HG03432 (cell line): Measurements from ENCODE around the gene TMCO6.
A peak's percentile ranks its signal among the peaks of the same experiment; 100 is the strongest.
"Not testable (repeated sequence)": the region's sequence is repeated elsewhere in the genome, so short reads cannot be mapped to it uniquely, and the experiment has no call there.

ENCODE experiments used
- ATAC-seq: cut with Tn5 transposase; IDR thresholded peaks from one replicate; pipeline ENCODE4 v1.9.1; 2021; ENCODE audit warnings: mild to moderate bottlenecking, moderate library complexity; ENCODE audit not compliant: unreplicated experiment

Gene TMCO6

DNA sequence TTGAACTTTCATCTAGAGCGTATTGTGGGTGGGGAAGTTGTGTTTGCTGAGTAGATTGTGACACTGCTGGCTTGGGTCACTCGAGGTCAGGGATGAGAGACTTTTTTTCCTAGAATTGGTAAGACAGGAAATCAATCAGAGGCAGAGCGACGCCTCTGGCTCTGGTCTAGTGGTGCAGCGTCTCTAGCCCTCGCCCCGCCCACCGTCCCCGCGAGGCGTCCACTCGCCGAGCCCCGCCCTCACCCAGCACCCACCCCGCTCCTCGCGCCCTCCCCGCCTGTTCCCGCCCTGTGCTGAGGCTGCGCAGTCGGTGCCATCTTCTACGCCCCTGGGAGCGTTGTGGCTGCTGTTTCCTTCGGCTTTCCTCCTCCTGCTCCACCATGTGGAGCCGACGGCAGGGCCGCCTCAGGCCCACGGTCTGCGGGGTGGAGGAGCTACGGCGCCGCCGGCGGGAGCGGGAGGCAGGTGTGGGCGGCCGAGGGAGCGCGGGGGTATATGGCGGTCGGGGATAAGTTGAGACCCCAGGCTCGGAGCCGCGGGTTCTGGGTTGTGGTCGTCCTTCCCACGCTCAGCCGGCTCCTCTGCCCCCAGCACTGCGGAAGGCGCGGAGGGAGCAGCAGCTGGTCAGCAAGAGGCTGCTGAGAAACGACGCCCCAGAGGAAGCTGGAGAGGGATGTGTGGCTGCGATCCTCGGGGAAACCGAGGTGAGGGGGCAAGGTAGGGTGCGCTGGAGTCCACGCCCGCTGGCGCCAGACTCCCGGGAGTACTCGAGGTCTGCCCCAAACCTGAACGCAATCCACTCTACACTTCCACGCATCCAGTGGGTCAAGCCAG, at the start of gene TMCO6:
TMCO6 (plus strand) TSS at position 304 of the 834 bp plus-strand sequence; CDS start at position 381, 77 bp downstream.
- peak; percentile 96 for ATAC-seq

DNA sequence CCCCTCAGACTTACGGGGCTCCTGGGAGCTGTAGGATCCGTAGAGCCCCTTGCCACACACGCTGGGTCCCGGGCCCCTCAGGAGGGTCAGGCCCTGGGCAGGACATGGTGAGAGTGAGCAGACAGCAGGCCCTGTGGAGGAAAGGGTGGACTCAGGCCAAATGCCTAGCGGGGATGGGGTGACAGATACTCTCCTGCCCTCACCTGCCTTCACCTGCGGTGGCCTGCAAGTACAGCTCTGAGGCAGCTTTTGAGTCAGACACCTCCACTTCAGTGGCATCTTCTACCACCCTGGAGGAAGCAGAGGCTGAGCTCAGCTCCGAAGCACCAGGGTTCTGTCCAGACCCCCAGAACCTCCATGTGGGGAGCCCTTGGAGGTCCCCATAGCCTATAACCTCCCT, 48.4 kb upstream of the TMCO6 start:
- ATAC-seq = no peak

DNA sequence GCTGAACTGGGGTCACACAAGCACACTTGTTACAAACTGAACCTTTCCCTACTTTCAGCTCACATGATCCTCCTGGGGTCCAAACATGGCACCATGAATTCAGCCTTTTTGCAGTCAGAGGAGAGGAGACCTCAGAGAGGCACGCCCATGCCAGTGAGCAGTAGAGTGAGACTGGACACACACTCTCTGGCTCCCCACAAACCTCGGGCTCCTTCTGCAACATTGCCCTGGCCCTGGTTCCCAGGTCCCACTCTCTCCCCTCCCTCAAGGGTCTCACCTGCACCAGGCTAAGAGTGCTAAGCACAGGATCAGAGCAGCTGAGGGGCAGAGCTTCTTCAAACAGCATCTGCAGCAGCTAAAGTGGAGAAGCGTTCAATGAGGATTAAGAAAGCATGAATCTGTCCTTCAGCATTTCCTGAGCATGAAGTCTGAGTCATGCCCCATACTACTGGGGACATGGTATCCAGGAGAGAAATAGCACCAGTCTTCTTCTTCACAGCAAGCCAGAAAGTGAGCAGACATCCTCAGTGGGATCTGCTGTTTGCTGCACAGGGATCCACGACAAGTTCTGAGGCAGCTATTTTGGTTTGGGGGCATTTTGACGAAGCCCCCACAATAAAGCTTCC, 47.4 kb upstream of the TMCO6 start:
- no peak for ATAC-seq

DNA sequence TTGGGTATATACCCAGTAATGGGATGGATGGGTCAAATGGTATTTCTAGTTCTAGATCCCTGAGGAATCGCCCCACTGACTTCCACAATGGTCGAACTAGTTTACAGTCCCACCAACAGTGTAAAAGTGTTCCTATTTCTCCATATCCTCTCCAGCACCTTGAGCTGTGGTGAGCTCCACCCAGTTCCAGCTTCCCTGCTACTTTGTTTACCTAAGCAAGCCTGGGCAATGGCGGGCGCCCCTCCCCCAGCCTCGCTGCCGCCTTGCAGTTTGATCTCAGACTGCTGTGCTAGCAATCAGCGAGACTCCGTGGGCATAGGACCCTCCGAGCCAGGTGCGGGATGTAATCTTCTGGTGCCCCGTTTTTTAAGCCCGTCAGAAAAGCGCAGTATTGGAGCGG, 46.2 kb upstream of the TMCO6 start:
- not testable (repeated sequence) for ATAC-seq

DNA sequence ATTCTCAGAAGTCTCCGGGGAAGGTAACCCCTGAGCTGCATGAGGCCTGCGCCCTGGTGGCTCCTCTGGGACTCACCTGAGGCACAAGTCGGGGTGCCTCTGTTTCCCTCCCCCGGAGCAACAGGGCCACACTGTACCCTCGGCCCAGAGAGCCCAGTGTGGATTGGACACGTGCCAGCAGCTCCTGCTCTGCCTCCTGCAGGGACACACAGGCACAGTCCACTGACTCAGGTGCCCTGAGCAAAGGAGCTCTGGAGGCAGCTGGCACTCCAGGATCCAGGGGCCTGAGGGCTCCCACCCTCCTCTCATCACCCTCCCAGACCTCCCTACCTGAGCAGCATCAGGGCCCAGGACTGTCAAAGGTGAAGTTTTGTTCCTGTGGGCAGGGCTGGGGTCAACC, 45.1 kb upstream of the TMCO6 start:
- no peak for ATAC-seq

DNA sequence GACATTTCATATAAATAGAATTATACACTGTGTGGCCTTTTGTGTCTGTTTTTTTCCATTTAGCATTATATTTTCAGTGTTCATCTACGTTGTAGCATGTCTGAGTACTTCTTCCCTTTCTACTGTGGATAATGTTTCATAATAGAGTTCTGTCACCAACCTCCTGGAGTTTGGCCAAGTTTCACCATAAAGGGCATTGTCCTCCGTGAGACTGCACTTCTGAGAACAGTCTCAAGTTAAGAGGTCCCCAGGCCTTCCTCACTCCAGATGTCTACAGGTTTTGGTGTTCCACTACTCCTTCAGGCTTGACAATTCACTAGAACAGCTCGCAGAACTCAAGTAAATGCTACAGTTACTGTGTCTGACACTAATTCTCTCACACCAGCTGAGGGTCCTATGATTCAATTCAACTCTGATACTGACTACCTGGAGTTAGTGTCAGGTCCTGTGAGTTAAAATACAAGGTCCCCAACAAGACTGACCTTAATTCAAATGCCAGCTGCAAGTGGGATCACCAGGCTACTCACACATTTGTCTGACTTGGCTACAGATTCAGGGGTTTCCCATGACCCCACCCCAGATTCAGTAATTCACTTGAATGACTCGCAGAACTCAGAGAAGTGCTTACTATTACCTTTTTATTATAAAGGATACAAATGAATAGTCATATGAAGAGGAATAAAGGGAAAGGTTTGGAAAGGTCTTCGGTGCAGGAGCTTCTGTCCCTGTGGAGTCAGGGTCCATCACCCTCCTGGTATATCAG, 43.5 kb upstream of the TMCO6 start:
- no peak for ATAC-seq

DNA sequence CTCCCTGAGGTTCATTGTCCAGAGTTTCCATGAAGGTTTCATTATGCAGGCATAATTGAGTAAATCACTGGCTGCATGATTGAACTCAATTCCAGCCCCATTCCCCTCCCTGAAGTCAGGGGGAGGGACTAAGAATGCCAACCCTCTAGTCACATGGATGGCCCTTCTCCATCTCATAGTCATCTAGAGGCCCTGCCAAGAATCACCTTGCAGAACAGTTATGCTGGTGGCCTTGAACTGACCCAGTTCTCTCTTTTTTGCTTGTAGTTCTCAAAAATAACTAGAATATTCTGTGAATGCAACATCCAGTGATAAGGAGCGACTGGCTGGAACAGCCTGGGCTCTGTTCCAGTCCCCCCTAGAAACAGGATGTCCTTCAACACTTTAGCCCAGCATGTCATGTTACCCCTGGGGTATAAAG, 42.9 kb upstream of the TMCO6 start:
- no peak for ATAC-seq

DNA sequence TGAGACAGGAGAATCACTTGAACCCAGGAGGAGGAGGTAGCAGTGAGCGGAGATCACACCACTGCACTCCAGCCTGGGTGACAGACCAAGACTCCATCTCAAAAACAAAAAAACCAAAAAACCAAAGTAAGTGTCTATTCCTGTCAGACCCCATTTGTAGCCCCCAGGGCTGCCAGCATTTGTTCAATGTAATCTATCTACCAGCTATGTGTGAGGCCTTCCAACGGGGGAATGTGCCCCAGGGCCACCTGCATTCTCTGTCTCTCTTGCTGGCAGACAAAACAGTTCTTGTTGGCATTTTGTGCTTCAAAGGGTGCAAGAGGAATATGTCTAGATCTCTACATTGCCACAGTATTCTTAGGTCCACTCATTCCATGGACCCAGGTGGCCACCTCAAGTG, 40.4 kb upstream of the TMCO6 start:
- ATAC-seq = no peak

DNA sequence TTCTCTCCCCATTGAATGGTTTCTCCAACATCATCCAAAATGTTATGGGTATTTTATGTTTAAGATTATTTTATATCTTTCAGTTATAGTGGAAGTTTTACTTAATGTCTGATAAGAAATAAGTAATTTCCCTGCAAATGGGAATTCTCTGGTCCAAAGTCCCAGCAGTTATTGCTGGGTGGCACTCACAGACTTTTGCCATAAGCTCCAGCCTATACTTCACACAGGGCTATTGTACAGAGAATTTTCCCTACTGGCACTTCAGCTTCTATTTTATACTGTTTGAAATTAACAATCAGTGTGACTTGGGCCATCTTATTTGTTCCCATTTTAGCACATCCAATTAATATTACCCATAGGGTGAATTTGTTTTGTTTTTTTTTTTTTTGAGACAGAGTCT, 39.2 kb upstream of the TMCO6 start:
- ATAC-seq = no peak

DNA sequence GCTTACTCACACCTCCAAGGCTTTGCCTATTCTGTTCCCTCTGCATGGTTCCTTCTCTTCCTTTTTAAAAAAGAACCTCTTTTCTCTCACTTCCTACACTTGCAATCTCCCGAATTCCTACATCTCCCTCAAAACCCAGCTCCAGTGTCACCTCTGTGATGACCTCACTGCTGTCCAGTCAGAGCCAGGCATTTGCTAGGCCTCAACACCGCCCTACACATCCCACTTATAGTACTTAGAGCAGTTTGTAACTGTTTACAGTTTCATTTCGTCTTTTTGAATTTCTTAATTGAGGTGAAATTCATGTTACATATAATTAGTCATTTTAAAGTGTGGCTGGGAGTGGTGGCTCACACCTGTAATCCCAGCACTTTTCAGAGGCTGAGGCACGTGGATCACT, 37.1 kb upstream of the TMCO6 start:
- no peak for ATAC-seq

DNA sequence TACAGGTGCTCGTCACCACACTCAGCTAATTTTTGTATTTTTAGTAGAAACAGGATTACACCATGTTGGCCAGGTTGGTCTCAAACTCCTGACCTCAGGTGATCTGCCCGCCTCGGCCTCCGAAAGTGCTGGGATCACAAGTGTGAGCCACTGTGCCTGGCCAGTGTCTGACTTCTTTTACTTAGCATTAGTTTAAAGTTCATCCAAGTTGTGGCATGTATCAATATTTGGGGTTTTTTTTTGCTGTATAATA, 35.9 kb upstream of the TMCO6 start:
- not testable (repeated sequence) for ATAC-seq

DNA sequence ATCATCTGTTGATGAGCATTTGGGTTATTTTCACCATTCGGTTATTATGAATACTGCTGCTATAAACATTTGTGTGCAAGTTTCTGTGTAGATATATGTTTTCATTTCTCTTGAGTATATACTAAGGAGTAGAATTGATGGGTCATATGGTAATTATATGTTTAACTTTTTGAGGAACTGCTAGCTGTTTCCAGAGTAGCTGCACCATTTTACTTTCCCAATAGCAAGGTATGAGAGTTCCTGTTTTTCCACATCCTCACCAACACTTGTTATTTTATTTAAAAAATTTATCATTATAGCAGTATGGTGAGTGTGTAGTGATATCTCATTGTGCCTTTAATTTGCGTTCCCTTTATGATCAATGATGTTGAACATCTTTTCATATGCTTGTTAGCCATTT, 35.5 kb upstream of the TMCO6 start:
- no peak for ATAC-seq

DNA sequence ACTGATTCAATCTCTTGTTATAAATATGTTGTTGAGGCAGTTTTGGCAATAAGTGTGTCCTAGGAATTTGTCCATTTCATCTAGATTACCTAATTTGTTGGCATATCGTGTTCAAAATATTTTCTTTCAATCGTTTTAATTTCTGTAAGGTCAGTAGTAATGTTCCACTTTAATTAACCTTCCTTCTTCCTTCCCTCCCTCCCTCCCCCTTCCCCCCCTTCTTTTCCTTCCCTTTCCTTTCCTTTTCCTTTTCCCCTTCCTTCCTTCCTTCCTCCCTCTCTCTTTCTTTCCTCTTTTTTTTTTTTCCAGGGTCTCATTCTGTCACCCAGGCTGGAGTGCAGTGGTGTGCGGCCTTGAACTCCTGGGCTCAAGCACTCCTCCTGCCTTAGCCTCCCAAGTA, 33.4 kb upstream of the TMCO6 start:
- no peak for ATAC-seq

DNA sequence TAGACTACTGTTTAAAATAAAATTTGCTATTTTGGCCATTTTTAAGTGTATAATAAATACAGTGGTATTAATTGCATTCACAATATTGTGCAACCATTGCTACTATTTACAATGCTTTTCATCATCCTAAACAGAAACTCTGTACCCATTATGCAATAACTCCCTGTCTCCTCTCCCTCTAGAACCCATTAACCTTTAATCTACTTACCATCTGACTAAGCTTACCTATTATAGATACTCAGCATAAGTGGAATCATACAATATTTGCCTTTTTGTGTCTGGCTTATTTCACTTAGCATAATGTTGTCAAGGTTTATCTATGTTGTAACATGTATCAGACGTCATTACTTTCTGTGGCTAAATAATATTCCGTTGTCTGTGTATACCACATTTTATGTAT, 32.2 kb upstream of the TMCO6 start:
- ATAC-seq = no peak

DNA sequence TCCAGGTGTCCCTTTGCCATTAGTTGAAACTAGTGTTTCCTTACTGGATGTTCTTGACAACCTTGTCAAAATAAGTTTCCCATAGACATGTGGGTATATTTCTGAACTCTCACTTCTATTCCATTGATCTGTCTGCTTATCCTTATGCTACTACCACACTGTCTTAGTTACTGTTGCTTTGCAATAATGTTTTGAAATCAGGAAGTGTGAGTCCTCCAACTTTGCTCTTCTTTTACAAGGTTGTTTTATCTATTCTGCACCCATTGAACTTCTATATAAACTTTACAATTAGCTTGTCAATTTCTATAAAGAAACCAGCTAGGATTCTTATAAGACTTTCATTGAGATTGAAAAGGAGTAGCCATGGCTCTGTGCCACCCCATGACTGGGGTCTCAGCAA, 30.5 kb upstream of the TMCO6 start:
- ATAC-seq = no peak

DNA sequence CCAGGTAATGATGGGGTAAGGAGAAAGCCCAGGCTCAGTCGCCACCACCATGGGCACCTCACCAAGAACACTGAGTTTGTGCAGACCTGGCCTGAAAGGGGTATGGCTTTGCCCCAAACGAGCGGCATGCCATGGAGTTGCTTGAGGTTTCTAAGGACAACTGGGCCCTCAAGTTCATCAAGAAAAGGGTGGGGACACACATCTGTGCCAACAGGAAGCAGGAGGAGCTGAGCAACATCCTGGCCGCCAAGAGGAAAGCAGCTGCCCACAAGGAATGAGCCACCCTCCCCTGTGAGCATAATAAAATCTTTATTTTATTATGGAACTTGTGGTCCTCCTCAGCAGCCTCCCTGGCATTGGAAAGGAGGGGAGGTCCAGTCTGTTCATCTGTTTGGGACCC, 30.1 kb upstream of the TMCO6 start:
- ATAC-seq = no peak

DNA sequence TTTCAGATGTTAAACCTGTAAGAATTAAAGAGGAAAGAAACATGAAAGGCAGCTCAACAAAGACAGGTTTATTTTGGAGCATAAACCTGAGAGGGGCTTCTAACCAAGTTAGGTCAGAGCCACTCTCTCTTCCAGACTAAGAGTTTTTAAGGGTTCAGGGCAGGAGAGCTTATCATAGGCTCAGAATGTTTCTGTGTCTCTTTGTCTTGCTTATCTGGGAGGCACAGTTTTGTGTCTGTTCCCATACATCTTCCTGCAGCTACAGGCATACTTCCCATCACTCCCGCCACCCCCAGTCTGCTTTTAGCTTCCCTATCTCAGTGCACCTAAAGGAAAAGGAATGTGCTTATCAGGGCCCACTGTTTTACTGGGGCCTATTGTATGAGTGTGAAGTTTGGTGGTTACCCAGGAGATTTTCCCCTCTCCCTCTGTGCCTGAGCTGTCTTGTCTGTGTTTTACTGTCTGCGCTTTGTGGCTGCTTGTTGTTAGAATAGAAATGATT, 28.2 kb upstream of the TMCO6 start:
- ATAC-seq = no peak

DNA sequence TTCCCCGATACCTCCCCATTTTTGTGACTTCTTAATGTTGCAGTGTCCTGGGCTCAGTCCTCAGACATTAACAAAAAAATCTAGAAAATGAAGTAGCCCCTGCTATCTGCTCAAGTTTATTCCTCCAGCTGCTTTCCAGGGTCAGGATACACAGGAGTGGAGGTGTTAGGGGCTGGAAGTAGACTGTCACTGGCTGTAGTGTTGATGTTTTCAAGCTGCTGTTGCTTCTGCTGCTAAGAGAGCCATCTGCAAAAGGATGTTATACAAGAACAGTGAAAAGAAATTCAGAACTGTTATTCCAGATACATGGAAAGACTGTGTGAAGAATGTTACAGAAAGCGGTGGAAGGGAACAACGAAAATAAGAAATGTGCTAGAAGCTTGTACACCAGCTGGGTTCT, 16.9 kb upstream of the TMCO6 start:
- ATAC-seq = no peak

DNA sequence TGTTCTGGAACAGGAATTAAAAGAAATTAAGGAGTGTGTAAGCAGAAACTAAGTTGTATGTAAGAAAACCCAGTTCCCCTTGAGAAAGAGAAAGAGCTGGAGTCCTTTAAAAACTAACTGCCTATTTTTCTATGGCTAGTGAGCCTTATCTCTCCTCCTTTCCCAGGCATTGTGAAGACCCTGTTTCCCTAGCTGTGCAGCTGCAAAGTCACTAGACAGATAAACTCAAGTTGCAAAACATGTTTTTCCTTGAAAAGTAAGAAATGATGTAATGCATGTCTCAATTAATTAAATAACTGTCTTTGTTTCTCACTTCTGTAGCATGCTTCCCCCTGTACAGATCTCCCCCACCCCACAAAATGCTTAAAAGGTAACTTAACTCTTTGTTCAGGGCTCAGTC, 16.2 kb upstream of the TMCO6 start:
- not testable (repeated sequence) for ATAC-seq

DNA sequence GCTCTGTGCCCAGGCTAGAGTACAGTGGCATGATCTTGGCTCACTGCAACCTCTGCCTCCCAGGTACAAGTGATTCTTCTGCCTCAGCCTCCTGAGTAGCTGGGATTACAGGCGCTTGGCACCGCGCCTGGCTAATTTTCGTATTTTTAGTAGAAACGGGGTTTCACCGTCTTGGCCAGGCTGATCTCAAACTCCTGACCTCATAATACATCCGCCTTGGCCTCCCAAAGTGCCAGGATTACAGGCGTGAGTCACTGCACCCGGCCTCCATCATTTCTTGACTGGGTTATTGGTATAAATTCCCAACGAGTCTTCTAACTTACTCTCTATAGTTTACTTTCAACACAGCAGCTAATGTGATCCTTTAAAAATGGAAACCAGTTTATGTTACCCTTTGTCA, 14.4 kb upstream of the TMCO6 start:
- ATAC-seq = not testable (repeated sequence)

DNA sequence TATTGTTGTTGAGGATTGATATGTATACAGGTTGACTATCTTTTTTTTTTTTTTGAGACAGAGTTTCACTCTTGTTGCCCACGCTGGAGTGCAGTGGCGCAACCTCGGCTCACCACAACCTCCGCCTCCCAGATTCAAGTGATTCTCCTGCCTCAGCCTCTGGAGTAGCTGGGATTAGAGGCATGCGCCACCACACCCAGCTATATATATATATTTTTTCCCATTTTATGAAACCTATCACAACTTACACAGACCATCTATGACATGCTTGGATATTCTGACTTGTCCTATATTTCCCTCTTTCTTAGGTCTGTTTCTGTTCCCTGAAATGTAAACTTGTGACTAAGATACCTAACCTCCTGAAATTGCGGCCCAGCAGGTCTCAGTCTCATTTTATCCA, 11.3 kb upstream of the TMCO6 start:
- ATAC-seq = no peak

DNA sequence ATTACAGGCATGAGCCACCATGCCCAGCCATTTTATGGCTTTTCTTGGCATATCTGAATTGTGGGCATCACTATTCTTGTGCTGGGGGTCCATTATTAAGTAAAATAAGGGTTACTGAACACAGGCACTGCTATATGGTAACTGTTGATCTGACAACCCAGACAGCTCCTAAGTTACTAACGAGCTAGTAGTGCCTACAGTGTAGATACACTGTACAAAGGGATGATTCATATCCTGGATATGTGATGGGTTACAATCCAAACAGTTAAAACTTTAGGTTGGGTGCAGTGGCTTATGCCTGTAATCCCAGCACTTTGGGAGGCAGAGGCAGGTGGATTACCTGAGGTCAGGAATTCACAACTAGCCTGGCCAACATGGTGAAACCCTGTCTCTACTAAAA, 10.5 kb upstream of the TMCO6 start:
- no peak for ATAC-seq
